ENCODE results near the gene TWNK.

TWNK gene

GRCh38 chr10:100986952-100987684 is at the start of gene TWNK, which contains the start of gene MRPL43:
Gene TWNK, plus strand, starts transcription at chr10:100987543. Its CDS starts 668 bp downstream, at chr10:100988211.
Gene MRPL43, minus strand, starts transcription at chr10:100987497. Its CDS starts 54 bp downstream, at chr10:100987443.
- in situ Hi-C loops (cut with MboI; ENCODE audit: low sequenced_read_pairs), result no loop called here

- in situ Hi-C loops (cut with MboI; ENCODE audit: low sequenced_read_pairs), result no loop called here
Observed at GRCh38 chr10:100939763-100940344, 47.5 kb upstream of the TWNK start.

- in situ Hi-C loops (cut with MboI; ENCODE audit: low sequenced_read_pairs), result no loop called here
Observed at GRCh38 chr10:100942229-100942628, 45.1 kb upstream of the TWNK start.

- in situ Hi-C loops (cut with MboI; ENCODE audit: low sequenced_read_pairs), result no loop called here
Observed at GRCh38 chr10:100943508-100943907, 43.8 kb upstream of the TWNK start.

GRCh38 chr10:100945754-100946153 is 41.6 kb upstream of the TWNK start:
- in situ Hi-C loops (cut with MboI; ENCODE audit: low sequenced_read_pairs), result no loop called here

GRCh38 chr10:100948916-100949315 is 38.4 kb upstream of the TWNK start:
- in situ Hi-C loops (cut with MboI; ENCODE audit: low sequenced_read_pairs), result no loop called here

- in situ Hi-C loops (cut with MboI; ENCODE audit: low sequenced_read_pairs), result no loop called here
Observed at GRCh38 chr10:100960251-100960650, 27.1 kb upstream of the TWNK start.

GRCh38 chr10:100962351-100963080 is 24.8 kb upstream of the TWNK start:
- in situ Hi-C loops (cut with MboI; ENCODE audit: low sequenced_read_pairs), result no loop called here

- in situ Hi-C loops (cut with MboI; ENCODE audit: low sequenced_read_pairs), result no loop called here
Observed at GRCh38 chr10:100963826-100964225, 23.5 kb upstream of the TWNK start.

- in situ Hi-C loops (cut with MboI; ENCODE audit: low sequenced_read_pairs), result no loop called here
Observed at GRCh38 chr10:100965820-100966219, 21.5 kb upstream of the TWNK start.

GRCh38 chr10:100966887-100967286 is 20.5 kb upstream of the TWNK start:
- in situ Hi-C loops (cut with MboI; ENCODE audit: low sequenced_read_pairs), result no loop called here

GRCh38 chr10:100967332-100967731 is 20.0 kb upstream of the TWNK start:
- in situ Hi-C loops (cut with MboI; ENCODE audit: low sequenced_read_pairs), result no loop called here

GRCh38 chr10:100968062-100968736 is 19.1 kb upstream of the TWNK start:
- in situ Hi-C loops (cut with MboI; ENCODE audit: low sequenced_read_pairs), result no loop called here

GRCh38 chr10:100968863-100969186 is 18.5 kb upstream of the TWNK start:
- in situ Hi-C loops (cut with MboI; ENCODE audit: low sequenced_read_pairs), result no loop called here

- in situ Hi-C loops (cut with MboI; ENCODE audit: low sequenced_read_pairs), result no loop called here
Observed at GRCh38 chr10:100969187-100970075, 17.9 kb upstream of the TWNK start, which contains the start of gene SEMA4G. Gene SEMA4G, plus strand, starts transcription at chr10:100969504. Its CDS starts 3,409 bp downstream, at chr10:100972913.

- in situ Hi-C loops (cut with MboI; ENCODE audit: low sequenced_read_pairs), result no loop called here
Observed at GRCh38 chr10:100970076-100970913, 17.0 kb upstream of the TWNK start.

- in situ Hi-C loops (cut with MboI; ENCODE audit: low sequenced_read_pairs), result no loop called here
Observed at GRCh38 chr10:100970914-100971811, 16.2 kb upstream of the TWNK start.

GRCh38 chr10:100972115-100972903 is 15.0 kb upstream of the TWNK start:
- in situ Hi-C loops (cut with MboI; ENCODE audit: low sequenced_read_pairs), result no loop called here
